ENCODE data around the gene MAP3K12.

The MAP3K12 gene

GRCh38 chr12:53533471-53533870, 34.2 kb upstream of the MAP3K12 start:
- ChIA-PET POLR2A (no interaction called here), CTCF (interaction anchor here (0.8 kb wide), 1 partner anchor 10 kb away, joined by 5 read pairs; no protein-coding TSS in a partner anchor)
- TF ChIP-seq FOXK2 (IDR thresholded peaks at IDR 0.05) (no peak), FOXA1 (IDR thresholded peaks at IDR 0.05) (no peak), HDGF (IDR thresholded peaks at IDR 0.05; ENCODE audit: borderline replicate concordance) (no peak), NFRKB (IDR thresholded peaks at IDR 0.05) (no peak), L3MBTL2 (conservative IDR thresholded peaks at IDR 0.05) (no peak), SP1 (IDR thresholded peaks at IDR 0.05) (no peak), ARNT (IDR thresholded peaks at IDR 0.05) (no peak)
- DNase-seq (ENCODE audit: extremely low spot score): no peak

GRCh38 chr12:53532524-53533445, 33.5 kb upstream of the MAP3K12 start:
- DNase-seq (ENCODE audit: extremely low spot score): no peak
- CTCF ChIA-PET: interaction anchor here (0.6 to 0.8 kb wide), 2 partner anchors 11 to 1675 kb away, joined by 5 to 6 read pairs; no protein-coding TSS in a partner anchor
- POLR2A ChIA-PET: interaction anchor here (1.2 kb wide), 1 partner anchor 142 kb away, joined by 3 read pairs; no protein-coding TSS in a partner anchor
- TF ChIP-seq L3MBTL2 (conservative IDR thresholded peaks at IDR 0.05) (no peak), TARDBP (IDR thresholded peaks at IDR 0.05) (no peak), SUZ12 (IDR thresholded peaks at IDR 0.05) (no peak), FOXM1 (IDR thresholded peaks at IDR 0.05; ENCODE audit: borderline replicate concordance) (no peak), SP1 (IDR thresholded peaks at IDR 0.05) (no peak), ELF4 (IDR thresholded peaks at IDR 0.05) (no peak), BHLHE40 (IDR thresholded peaks at IDR 0.05; ENCODE audit: borderline replicate concordance) (no peak), ZNF384 (IDR thresholded peaks at IDR 0.05) (no peak), NFRKB (IDR thresholded peaks at IDR 0.05) (no peak), LEF1 (IDR thresholded peaks at IDR 0.05; ENCODE audit: borderline replicate concordance) (no peak), HDGF (IDR thresholded peaks at IDR 0.05; ENCODE audit: borderline replicate concordance) (no peak), FOXA1 (IDR thresholded peaks at IDR 0.05) (no peak), CTBP1 (IDR thresholded peaks at IDR 0.05; ENCODE audit: borderline replicate concordance) (no peak), PKNOX1 (IDR thresholded peaks at IDR 0.05) (no peak), FOXK2 (IDR thresholded peaks at IDR 0.05) (no peak), ARNT (IDR thresholded peaks at IDR 0.05) (no peak)

GRCh38 chr12:53532021-53532420, 32.8 kb upstream of the MAP3K12 start:
- DNase-seq (ENCODE audit: extremely low spot score): no peak
- TF ChIP-seq FOXM1 (IDR thresholded peaks at IDR 0.05; ENCODE audit: borderline replicate concordance): no peak
- no peak for TF ChIP-seq SP1 (IDR thresholded peaks at IDR 0.05)
- TF ChIP-seq TARDBP (IDR thresholded peaks at IDR 0.05): no peak
- TF ChIP-seq HDGF (IDR thresholded peaks at IDR 0.05; ENCODE audit: borderline replicate concordance): no peak
- TF ChIP-seq FOXK2 (IDR thresholded peaks at IDR 0.05): no peak
- TF ChIP-seq L3MBTL2 (conservative IDR thresholded peaks at IDR 0.05): no peak
- no peak for TF ChIP-seq NFRKB (IDR thresholded peaks at IDR 0.05)
- no peak for TF ChIP-seq ZNF384 (IDR thresholded peaks at IDR 0.05)
- no peak for TF ChIP-seq FOXA1 (IDR thresholded peaks at IDR 0.05)
- no peak for TF ChIP-seq ELF4 (IDR thresholded peaks at IDR 0.05)
- no peak for TF ChIP-seq PKNOX1 (IDR thresholded peaks at IDR 0.05)
- no peak for TF ChIP-seq CTBP1 (IDR thresholded peaks at IDR 0.05; ENCODE audit: borderline replicate concordance)
- TF ChIP-seq LEF1 (IDR thresholded peaks at IDR 0.05; ENCODE audit: borderline replicate concordance): no peak
- TF ChIP-seq ARNT (IDR thresholded peaks at IDR 0.05): no peak
- TF ChIP-seq SUZ12 (IDR thresholded peaks at IDR 0.05): no peak
- no peak for TF ChIP-seq BHLHE40 (IDR thresholded peaks at IDR 0.05; ENCODE audit: borderline replicate concordance)
- POLR2A ChIA-PET: interaction anchor here (0.8 to 1.2 kb wide), 2 partner anchors 31 to 143 kb away, joined by 3 to 4 read pairs; partner anchors contain the start of gene TARBP2
- CTCF ChIA-PET: interaction anchor here (0.6 kb wide), 1 partner anchor 1674 kb away, joined by 6 read pairs; no protein-coding TSS in a partner anchor

- ChIA-PET CTCF (no interaction called here), POLR2A (no interaction called here)
- DNase-seq (ENCODE audit: extremely low spot score): no peak
- TF ChIP-seq SUZ12 (IDR thresholded peaks at IDR 0.05) (no peak), HDGF (IDR thresholded peaks at IDR 0.05; ENCODE audit: borderline replicate concordance) (no peak), SP1 (IDR thresholded peaks at IDR 0.05) (no peak), FOXK2 (IDR thresholded peaks at IDR 0.05) (no peak), BHLHE40 (IDR thresholded peaks at IDR 0.05; ENCODE audit: borderline replicate concordance) (no peak), ZNF384 (IDR thresholded peaks at IDR 0.05) (no peak)
Observed at GRCh38 chr12:53530920-53531319, 31.7 kb upstream of the MAP3K12 start.

- TF ChIP-seq ELF4 (IDR thresholded peaks at IDR 0.05) (no peak), FOXK2 (IDR thresholded peaks at IDR 0.05) (no peak), CTBP1 (IDR thresholded peaks at IDR 0.05; ENCODE audit: borderline replicate concordance) (no peak), FOXM1 (IDR thresholded peaks at IDR 0.05; ENCODE audit: borderline replicate concordance) (no peak), NFRKB (IDR thresholded peaks at IDR 0.05) (no peak)
- ChIA-PET CTCF (no interaction called here), POLR2A (no interaction called here)
- no peak for DNase-seq (ENCODE audit: extremely low spot score)
Observed at GRCh38 chr12:53530061-53530460, 30.8 kb upstream of the MAP3K12 start.

- no peak for DNase-seq (ENCODE audit: extremely low spot score)
- CTCF ChIA-PET: no interaction called here
- TF ChIP-seq NFRKB (IDR thresholded peaks at IDR 0.05): no peak
- TF ChIP-seq PKNOX1 (IDR thresholded peaks at IDR 0.05): no peak
- no peak for TF ChIP-seq L3MBTL2 (conservative IDR thresholded peaks at IDR 0.05)
- TF ChIP-seq ZNF384 (IDR thresholded peaks at IDR 0.05): no peak
- TF ChIP-seq SUZ12 (IDR thresholded peaks at IDR 0.05): no peak
- TF ChIP-seq ELF4 (IDR thresholded peaks at IDR 0.05): no peak
- no peak for TF ChIP-seq FOXK2 (IDR thresholded peaks at IDR 0.05)
- no peak for TF ChIP-seq CTBP1 (IDR thresholded peaks at IDR 0.05; ENCODE audit: borderline replicate concordance)
- no peak for TF ChIP-seq LEF1 (IDR thresholded peaks at IDR 0.05; ENCODE audit: borderline replicate concordance)
- POLR2A ChIA-PET: no interaction called here
Observed at GRCh38 chr12:53524476-53524875, 25.2 kb upstream of the MAP3K12 start.
